GM04504 (cell line): Measurements from ENCODE around the gene UROC1.

Experiments used
- DNase-seq: peaks from one replicate; pipeline ENCODE4 v3.0.0-alpha.2; 2012; ENCODE audit warnings: low read depth

UROC1 gene

GRCh38 chr3:126494970-126495230 is 22.7 kb downstream of the UROC1 start:
- no peak for DNase-seq

- DNase-seq, result no peak
Measured at GRCh38 chr3:126494204-126494969, 23.2 kb downstream of the UROC1 start.

DNA sequence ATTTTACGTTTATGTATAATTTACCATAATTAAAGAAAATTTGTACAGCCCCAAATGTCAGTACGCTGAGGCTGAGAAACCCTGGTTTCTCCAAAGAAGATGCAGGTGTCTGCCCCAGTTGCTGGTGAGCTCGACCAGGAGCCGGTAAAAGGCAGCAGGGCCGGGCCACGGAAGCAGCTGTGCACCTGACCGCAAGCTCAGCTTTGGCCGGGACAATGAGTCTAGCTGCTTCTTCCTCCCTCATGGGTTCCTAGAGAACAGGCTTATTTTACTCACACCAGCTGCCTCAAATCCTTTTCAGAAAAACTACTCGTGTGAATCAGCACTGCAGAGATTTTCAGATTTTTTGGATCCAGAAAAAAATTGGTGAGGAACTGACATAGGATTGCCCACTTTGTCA is 23.8 kb downstream of the UROC1 start:
- DNase-seq, result no peak

DNA sequence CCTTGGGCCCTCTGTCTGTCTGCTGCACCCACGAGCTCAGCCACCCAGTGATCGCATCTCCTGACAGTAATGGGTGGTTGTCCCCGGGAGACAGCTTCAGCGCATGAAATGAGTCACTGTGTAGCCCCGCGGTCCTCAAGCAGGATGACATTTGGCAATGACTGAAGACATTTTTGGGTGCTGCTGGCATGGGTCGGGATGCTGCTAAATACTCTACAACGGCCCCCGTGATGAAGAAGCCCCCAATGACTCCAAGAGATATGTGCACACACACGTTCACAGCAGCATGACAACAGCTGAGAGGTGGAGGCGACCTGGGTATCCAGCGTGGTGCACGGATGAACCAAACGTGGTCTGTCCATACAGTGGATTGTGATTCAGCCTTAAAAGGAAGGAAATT is 24.5 kb downstream of the UROC1 start:
- no peak for DNase-seq

DNA sequence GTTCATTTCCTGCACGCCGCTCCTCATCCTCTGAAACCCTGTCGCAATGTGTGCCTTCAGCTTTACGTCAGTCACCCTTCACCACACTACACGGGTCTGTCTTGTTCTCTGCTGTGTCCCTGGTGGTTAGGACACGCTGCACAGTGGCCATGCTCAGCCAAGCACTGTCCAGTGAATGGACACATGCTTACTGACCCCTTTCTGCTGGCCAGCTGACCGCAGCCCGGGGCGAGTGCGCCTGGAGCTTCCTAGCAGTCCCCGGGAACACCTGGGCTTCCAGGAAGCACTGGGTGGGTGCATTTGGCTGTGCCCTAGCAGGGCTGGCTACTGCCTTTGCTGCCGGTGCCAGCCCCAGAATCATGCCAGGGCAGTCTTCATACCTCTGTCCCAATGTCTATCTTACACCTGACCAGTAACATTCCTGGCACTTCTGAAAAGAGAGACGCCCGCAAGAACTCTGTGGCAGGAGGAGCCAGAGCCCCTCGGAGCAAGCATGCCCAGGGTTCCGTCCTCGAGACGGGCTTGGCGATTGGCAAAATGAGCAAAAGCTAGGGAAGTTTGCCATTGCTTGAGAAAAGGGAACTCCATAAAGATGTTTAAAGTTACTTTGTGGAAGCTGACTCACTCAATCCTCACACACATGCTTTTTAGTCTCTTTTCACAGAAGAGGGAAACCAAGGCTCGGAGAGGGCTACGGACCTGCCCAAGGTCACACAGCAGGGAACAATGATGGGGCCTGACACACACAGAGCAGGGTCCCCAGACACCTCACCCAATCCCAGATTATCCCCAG is 26.2 kb downstream of the UROC1 start:
- no peak for DNase-seq

- DNase-seq, result no peak
Measured at GRCh38 chr3:126490619-126491018, 27.0 kb downstream of the UROC1 start.

GRCh38 chr3:126488886-126489569 is 28.5 kb downstream of the UROC1 start:
- DNase-seq, result no peak

DNA sequence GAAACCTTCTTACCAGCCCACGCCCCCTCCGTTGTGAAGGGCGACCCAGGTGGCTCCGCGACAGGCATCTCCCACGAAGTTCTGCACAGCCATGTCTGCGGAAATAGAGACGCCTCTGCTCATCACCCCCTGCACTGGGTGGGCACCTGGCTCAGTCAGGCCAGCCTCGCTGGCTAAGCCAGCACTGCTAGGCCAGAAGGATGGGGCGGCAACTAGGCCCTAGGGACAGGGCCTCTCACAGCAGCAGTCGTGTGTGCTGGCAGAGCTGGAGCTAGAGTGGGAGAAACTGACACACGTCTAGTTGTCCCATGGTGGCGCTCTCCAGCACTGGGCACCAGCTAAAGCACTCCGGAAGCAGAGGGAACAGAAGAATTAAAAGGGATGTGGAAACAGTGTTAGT is 29.4 kb downstream of the UROC1 start:
- no peak for DNase-seq

DNA sequence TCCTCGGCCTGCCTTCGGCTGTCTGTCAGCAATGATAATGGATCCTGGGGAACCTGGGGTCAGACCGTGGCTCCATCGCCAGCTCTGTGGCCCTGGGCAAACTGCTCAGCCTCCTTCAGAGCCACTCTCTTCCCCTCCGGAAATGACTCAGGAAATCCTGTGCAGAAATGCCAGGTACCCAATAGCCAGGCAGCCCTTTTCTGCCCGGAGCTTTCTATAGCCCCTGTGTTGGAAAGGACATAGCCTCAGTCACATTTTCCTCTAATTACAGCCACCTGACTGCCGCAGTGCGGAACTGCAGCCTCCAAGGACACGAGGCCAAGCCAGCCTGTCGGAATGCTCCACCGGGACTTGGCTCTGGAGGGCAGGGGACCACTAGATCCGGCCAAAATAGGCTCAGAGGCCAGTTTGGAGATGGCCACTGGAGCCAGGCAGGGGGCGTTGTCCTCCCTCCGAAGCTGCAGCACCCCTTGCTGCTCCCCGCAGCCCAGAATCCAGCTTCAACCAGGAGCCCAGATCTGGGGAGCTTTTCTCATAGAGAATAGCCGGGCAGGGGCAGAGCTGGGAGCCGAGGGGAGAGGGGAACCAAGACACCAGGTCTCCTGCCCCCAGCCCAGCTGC is 30.3 kb downstream of the UROC1 start:
- no peak for DNase-seq

DNA sequence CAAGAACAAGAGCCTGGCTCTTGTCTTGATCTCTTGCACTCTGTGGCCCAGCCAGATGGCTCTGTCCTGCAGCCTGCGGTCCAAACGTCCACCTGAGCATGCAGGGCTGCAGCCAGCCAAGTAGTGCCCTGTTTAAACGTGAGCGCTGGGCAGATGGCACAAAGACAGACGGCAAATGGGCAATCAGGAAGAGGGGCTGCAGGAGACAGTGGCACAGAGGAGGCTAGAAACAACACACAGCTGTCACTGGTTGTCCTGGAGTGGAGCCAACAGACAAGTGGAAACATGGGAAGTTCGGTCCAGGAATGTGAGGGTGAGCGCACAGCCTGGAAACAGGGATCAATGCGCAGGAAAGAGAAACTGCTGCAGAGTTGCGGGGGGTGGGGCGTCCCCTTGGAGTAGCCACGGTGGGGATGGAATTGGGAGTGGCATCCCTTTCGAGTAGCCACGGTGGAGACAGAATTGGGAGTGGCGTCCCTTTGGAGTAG is 31.2 kb downstream of the UROC1 start:
- DNase-seq, result no peak

DNA sequence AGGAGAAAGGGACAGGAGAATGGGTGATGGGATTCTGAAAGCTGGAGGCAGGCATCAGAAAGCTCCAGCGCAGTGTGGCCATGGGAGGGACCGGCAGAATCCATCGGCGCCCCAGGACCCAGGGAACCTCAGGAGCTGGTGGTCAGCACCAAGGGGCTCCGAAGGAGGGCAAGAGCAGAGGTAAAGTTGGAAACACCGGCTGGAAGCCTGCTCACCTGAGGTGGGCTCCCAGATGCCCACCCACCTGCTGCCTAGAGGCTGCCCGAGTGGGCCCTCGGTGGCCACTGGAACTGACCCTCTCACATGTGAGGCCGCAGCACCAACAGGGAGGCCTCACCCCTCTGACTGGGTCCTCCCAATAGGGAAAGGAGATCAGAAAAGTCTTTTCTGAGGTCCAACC is 31.6 kb downstream of the UROC1 start:
- no peak for DNase-seq

DNA sequence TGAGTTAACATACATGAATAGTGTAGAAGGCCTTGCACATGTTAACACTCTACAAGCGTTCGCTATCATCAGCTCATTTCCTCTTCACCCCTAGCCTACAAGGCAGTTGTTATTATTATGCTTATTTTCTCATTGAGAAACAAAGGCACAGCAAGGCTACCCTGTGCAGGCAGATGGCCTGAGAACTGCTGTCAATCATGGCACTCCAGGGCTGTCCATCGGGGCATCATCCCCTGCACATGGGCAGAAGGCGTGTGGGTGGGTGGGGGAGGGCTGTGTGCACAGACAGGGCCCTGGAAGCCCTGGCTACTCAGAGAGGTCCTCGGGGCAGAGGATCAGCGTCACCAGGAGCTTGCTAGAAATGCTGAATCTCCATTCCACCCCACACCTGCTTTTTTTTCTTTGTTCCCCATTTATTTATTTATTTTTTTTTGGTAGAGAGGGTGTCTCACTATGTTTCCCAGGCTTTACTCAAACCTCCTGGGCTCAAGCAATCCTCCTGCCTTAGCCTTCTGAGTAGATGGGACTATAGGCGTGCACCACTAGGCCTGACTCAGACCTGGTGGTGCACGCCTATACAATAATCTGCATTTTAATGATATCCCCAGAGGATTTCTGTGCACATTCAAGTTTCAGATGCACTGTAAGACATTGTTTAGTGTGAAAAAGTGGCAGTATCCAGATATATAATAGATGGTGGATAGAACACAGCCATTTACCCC is 32.2 kb downstream of the UROC1 start:
- DNase-seq, result no peak

GRCh38 chr3:126484662-126485061 is 32.9 kb downstream of the UROC1 start:
- DNase-seq, result no peak

DNA sequence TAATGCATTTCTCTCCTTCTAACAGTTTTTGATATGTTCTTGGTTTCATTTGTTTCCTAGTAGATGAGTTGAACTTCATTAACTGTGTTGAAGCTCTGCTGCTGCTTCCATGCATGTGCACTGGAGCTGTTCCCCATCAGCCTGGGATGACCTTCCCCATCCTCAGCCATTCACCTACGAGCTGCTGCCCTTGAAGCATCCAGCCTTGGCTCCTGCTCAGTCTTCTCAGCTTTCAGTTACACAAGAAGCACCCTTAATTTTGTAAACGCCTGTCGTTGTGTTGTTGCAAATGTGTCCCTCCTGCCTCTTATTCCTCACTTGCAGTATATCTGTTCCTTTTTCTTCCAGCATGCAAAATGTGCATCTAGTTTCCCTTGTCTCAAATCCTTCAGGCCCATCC is 33.4 kb downstream of the UROC1 start:
- no peak for DNase-seq

GRCh38 chr3:126483321-126483761 is 34.2 kb downstream of the UROC1 start:
- no peak for DNase-seq

GRCh38 chr3:126482503-126483255 is 34.9 kb downstream of the UROC1 start:
- DNase-seq, result no peak

DNA sequence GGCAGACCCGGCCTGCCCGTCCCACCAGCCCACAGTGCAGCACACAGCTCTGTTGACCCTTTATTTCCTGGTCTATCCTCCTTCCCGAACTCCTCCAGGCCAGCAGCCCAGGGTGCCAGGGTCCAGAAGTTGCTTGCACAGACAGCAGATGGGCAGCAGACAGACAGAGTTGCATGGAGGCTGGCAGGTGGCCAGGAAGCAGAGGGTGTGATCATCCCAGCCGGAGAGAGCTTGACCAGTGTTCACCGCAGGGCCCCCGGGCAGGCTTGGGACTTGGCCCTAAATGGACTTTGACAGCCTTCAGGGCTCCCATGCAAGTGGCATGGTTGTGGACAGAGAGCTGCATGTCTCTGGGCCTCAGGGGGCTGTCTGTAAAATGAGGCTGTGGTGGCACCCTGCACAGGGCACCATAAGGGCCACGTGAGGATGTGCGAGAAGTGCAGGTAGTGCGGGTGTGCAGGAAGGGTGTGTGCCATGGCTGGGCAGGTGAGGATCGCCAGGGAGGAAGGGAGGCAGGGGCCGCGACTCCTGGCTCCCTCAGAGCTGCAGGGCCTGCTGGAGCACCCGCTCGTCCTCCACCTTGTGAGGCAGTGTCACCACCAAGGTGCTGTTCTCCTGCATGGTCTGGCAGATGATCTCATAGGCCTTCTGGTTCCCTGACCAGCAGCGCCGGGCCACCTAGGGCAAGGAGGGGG is 35.6 kb downstream of the UROC1 start:
- no peak for DNase-seq

DNA sequence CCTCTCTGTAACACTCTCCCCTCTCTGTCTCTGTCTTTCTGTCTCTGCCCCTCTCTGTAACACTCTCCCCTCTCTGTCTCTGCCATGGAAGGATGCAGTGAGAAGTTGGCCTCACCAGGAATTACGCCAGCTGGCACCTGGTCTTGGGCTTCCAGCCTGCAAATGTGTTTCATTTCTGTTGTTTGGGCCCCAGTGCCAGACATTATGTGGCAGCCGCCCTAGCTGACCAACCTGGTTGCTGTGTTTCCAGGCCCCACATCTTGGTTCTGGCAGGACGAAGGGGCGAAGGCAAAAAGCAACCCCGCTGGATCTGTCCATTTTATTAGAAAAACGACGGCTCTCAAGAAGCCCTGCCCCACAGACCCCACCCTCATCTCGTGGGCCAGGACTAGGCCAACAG is 36.7 kb downstream of the UROC1 start:
- no peak for DNase-seq

GRCh38 chr3:126480206-126480605 is 37.4 kb downstream of the UROC1 start:
- DNase-seq, result no peak

- DNase-seq, result no peak
Measured at GRCh38 chr3:126479642-126480041, 37.9 kb downstream of the UROC1 start.
